PFSK-1 (cell line): Measurements from ENCODE around the gene NPHS1. TPM values are rescaled to one million over a fixed set of nuclear protein-coding genes. Genes with fewer than 3 reads are reported as not detected.
A peak's percentile ranks its signal among the peaks of the same experiment; 100 is the strongest.

Source experiments
- FOXP2 ChIP-seq: optimal IDR thresholded peaks from 2 replicates; pipeline ENCODE3; 2011; ENCODE audit warnings: borderline replicate concordance, control low read depth, inconsistent platforms; ENCODE audit not compliant: insufficient read depth; ENCODE audit errors: extremely low read length, extremely low read depth
- POLR2AphosphoS5 ChIP-seq: IDR thresholded peaks from 2 replicates; pipeline ENCODE4 v1.6.1; 2012; ENCODE audit warnings: low read depth, mild to moderate bottlenecking, control low read depth, low read length, moderate library complexity
- SIN3A ChIP-seq: IDR thresholded peaks from 2 replicates; pipeline ENCODE4 v1.6.1; 2012; ENCODE audit warnings: mild to moderate bottlenecking, low read length, moderate library complexity, borderline replicate concordance; ENCODE audit not compliant: insufficient read depth
- TAF1 ChIP-seq: IDR thresholded peaks from 2 replicates; pipeline ENCODE4 v1.6.1; 2012; ENCODE audit warnings: low read length, control low read depth, borderline replicate concordance; ENCODE audit not compliant: insufficient read depth
- polyA plus RNA-seq: library from polyadenylated mRNA; unstranded; fragments of >200 nt; gene quantifications from one replicate; pipeline ENCODE4 v1.2.1, GENCODE V29; 2012; ENCODE audit warnings: low read depth, missing spikeins; ENCODE audit not compliant: insufficient read length
- TF ChIP-seq, protein P1 (sequence below), 2 experiments: IDR thresholded peaks; 2 replicates each; pipeline versions ENCODE4 v1.6.1 to v1.8.0; 2011 to 2012; ENCODE audit warnings: low read depth in 2 of 2, low read length in 2 of 2, control low read depth in 1 of 2, inconsistent platforms in 1 of 2, mild to moderate bottlenecking in 1 of 2, moderate library complexity in 1 of 2; ENCODE audit not compliant: insufficient read depth in 1 of 2

Gene NPHS1, protein sequence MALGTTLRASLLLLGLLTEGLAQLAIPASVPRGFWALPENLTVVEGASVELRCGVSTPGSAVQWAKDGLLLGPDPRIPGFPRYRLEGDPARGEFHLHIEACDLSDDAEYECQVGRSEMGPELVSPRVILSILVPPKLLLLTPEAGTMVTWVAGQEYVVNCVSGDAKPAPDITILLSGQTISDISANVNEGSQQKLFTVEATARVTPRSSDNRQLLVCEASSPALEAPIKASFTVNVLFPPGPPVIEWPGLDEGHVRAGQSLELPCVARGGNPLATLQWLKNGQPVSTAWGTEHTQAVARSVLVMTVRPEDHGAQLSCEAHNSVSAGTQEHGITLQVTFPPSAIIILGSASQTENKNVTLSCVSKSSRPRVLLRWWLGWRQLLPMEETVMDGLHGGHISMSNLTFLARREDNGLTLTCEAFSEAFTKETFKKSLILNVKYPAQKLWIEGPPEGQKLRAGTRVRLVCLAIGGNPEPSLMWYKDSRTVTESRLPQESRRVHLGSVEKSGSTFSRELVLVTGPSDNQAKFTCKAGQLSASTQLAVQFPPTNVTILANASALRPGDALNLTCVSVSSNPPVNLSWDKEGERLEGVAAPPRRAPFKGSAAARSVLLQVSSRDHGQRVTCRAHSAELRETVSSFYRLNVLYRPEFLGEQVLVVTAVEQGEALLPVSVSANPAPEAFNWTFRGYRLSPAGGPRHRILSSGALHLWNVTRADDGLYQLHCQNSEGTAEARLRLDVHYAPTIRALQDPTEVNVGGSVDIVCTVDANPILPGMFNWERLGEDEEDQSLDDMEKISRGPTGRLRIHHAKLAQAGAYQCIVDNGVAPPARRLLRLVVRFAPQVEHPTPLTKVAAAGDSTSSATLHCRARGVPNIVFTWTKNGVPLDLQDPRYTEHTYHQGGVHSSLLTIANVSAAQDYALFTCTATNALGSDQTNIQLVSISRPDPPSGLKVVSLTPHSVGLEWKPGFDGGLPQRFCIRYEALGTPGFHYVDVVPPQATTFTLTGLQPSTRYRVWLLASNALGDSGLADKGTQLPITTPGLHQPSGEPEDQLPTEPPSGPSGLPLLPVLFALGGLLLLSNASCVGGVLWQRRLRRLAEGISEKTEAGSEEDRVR (N-terminal part only)
- 0.09 TPM for polyA plus RNA-seq

DNA sequence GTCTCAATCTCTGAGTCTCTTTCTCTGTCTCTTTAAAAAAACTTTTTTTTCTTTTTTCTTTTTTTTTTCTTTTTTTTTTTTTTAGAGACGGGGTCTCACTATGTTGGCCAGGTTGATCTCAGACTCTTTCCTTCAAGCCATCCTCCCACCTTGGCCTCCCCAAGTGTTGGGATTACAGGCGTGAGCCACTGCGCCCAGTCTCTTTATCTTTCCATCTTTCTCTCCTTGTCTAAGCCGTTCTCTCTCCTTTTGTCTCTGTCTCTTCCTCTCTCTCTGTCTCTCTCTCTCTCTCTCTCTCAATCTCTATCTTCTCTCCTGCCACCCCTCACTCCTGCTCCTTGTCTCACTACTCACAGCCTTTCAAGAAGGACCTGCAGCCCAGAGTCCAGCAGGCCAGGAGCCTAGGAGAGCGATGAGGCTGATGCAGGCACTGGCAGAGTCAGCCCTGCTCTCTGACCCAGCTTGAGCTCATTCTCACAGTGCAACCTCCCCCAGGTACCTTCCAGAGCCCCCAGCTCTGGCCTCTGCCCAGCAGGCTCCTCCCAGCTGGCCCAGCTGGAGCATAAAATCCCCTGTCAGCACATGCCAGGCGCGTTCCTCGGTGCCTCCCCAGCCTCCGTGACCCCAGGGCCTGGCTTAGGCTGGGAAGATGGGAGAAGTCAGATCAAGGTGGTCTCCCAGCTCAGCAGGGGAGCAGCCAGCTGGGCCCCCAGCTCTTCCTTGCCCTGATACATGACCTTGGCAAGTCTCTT lies at the start of gene NPHS1:
NPHS1 (minus strand) TSS at position 476 of the 752 bp plus-strand sequence. CDS start 667 bp downstream, outside the sequence.
- TF ChIP-seq FOXP2 (no peak), POLR2AphosphoS5 (no peak), TAF1 (no peak), SIN3A (no peak)
- TF ChIP-seq, protein P1, sequence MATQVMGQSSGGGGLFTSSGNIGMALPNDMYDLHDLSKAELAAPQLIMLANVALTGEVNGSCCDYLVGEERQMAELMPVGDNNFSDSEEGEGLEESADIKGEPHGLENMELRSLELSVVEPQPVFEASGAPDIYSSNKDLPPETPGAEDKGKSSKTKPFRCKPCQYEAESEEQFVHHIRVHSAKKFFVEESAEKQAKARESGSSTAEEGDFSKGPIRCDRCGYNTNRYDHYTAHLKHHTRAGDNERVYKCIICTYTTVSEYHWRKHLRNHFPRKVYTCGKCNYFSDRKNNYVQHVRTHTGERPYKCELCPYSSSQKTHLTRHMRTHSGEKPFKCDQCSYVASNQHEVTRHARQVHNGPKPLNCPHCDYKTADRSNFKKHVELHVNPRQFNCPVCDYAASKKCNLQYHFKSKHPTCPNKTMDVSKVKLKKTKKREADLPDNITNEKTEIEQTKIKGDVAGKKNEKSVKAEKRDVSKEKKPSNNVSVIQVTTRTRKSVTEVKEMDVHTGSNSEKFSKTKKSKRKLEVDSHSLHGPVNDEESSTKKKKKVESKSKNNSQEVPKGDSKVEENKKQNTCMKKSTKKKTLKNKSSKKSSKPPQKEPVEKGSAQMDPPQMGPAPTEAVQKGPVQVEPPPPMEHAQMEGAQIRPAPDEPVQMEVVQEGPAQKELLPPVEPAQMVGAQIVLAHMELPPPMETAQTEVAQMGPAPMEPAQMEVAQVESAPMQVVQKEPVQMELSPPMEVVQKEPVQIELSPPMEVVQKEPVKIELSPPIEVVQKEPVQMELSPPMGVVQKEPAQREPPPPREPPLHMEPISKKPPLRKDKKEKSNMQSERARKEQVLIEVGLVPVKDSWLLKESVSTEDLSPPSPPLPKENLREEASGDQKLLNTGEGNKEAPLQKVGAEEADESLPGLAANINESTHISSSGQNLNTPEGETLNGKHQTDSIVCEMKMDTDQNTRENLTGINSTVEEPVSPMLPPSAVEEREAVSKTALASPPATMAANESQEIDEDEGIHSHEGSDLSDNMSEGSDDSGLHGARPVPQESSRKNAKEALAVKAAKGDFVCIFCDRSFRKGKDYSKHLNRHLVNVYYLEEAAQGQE (IDR thresholded peaks at IDR 0.05; ENCODE audit: insufficient read depth in 1 of 2, low read depth in 2 of 2, low read length in 2 of 2) = no peak

DNA sequence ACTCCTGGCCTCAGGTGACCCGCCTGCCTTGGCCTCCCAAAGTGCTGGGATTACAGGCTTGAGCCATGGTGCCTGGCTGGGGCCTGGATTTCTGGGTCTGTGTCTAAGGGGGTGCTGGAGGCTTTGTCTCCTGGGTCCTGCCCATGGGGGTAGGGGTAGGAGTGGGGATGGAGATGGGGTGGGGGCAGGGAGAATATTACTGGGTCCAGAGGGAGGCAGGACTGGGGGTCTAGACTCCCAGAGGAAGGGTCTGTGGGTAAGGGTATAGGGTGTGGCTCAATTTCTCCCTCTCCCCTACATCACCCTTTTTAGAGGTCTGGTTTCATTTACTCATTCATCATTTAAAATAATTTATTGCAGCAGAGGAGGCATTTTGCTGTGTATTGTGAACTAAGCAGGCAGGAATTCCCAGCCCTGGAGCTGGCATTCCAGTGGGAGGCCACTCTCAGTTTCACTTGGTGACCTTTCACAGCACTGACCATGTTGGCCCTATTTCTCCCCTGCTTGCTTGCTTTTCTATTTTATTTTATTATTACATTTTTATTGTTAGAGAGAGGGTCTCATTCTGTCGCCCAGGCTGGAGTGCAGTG lies 48.8 kb upstream of the NPHS1 start:
- TF ChIP-seq TAF1 = no peak
- no peak for TF ChIP-seq SIN3A
- TF ChIP-seq, protein P1 (IDR thresholded peaks at IDR 0.05; ENCODE audit: insufficient read depth in 1 of 2, low read depth in 2 of 2, low read length in 2 of 2) = no peak
- TF ChIP-seq FOXP2 = no peak
- TF ChIP-seq POLR2AphosphoS5 = no peak

- no peak for TF ChIP-seq POLR2AphosphoS5
- TF ChIP-seq SIN3A = peak; percentile 13; the same call in 1 of the 2 replicates
- TF ChIP-seq FOXP2 = no peak
- no peak for TF ChIP-seq TAF1
- TF ChIP-seq, protein P1 (IDR thresholded peaks at IDR 0.05; ENCODE audit: insufficient read depth in 1 of 2, low read depth in 2 of 2, low read length in 2 of 2) = no peak
These were observed 47.4 kb upstream of the NPHS1 start for GRCh38 chr19:35899547-35900214.

GRCh38 chr19:35898499-35898809 lies 46.1 kb upstream of the NPHS1 start:
- TF ChIP-seq TAF1 = no peak
- no peak for TF ChIP-seq SIN3A
- TF ChIP-seq, protein P1 (IDR thresholded peaks at IDR 0.05; ENCODE audit: insufficient read depth in 1 of 2, low read depth in 2 of 2, low read length in 2 of 2) = no peak
- TF ChIP-seq POLR2AphosphoS5 = no peak
- TF ChIP-seq FOXP2 = no peak
